ENCODE data around the gene POLD1.

The POLD1 gene

GRCh38 chr19:50359328-50359818 lies 24.8 kb upstream of the POLD1 start:
- DNase-seq (ENCODE audit: low read depth) = no peak
- no peak for TF ChIP-seq CTCF (conservative IDR thresholded peaks at IDR 0.05; ENCODE audit: control insufficient read depth, insufficient read depth, low read depth, low read length)
- H3K4me3 ChIP-seq (ENCODE audit: control insufficient read depth, low read depth, low read length) = no peak overlapping the region

GRCh38 chr19:50361290-50362029 lies 22.7 kb upstream of the POLD1 start:
- TF ChIP-seq CTCF (conservative IDR thresholded peaks at IDR 0.05; ENCODE audit: control insufficient read depth, insufficient read depth, low read depth, low read length) = no peak
- peak; percentile 9 for DNase-seq (ENCODE audit: low read depth)
- H3K4me3 ChIP-seq (ENCODE audit: control insufficient read depth, low read depth, low read length) = no peak overlapping the region

GRCh38 chr19:50362030-50362412 lies 22.1 kb upstream of the POLD1 start:
- DNase-seq (ENCODE audit: low read depth) = no peak
- TF ChIP-seq CTCF (conservative IDR thresholded peaks at IDR 0.05; ENCODE audit: control insufficient read depth, insufficient read depth, low read depth, low read length) = no peak
- no peak overlapping the region for H3K4me3 ChIP-seq (ENCODE audit: control insufficient read depth, low read depth, low read length)

- TF ChIP-seq CTCF (conservative IDR thresholded peaks at IDR 0.05; ENCODE audit: control insufficient read depth, insufficient read depth, low read depth, low read length) = no peak
- no peak for DNase-seq (ENCODE audit: low read depth)
Measured at GRCh38 chr19:50362656-50363424, 21.3 kb upstream of the POLD1 start.

GRCh38 chr19:50365434-50366306 lies 18.5 kb upstream of the POLD1 start, which contains the start of gene NAPSA:
TSS of gene NAPSA (minus strand) at chr19:50365639. CDS start at chr19:50365621, 18 bp downstream.
- no peak for DNase-seq (ENCODE audit: low read depth)
- H3K4me3 ChIP-seq (ENCODE audit: control insufficient read depth, low read depth, low read length) = no peak within 1 kb of the TSS
- no peak for TF ChIP-seq CTCF (conservative IDR thresholded peaks at IDR 0.05; ENCODE audit: control insufficient read depth, insufficient read depth, low read depth, low read length)

More at GRCh38 chr19:50362656-50363424, 21.3 kb upstream of the POLD1 start:
- H3K4me3 ChIP-seq (ENCODE audit: control insufficient read depth, low read depth, low read length) = no peak overlapping the region

Measured in fibroblast of mammary gland (primary cell).